ENCODE measurements around the gene RHOB. TPM values are rescaled to one million over a fixed set of nuclear protein-coding genes. Genes with fewer than 3 reads are reported as not detected.

RHOB gene
- total RNA-seq, 4 donors from 2014 or later, result 1,356 to 1,875 (median 1,699) TPM

DNA sequence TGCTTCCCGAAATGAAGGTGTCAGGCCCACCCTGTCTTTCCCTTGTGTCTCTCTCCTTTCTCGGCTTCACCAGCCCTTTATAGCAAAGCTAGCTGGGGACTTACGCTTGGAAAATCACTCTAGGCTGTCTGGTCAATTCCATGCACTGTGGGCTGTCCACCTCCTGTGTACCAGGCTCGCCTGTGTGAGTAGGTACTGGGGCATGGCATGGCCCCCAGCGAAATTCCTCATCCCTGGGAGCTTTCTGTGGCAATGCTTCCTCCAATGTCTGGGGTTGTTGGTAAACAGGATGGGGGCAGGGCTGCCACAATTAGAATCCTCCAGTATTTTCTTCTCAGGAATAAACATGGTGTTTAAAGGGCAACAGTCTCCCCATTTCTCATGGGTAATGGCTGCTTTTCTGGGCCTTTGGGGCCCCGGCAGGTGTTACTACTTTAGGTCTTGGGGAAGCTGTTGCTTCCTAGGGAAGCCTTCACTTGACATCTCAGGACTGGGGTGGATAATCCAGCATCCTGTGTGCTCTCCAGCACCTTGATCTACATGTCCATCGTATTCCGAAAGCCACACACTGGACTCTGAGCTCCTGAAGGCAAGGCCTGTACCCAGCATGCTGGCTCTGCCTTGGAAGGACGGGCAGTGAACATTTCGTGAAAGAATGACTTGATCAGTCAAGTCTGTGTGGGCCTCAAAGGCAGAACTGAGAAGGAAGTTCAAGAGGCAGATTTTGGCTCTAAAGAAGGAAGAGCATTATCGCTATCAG lies 21.1 kb downstream of the RHOB start:
- H3K9me3 ChIP-seq, result no peaks in the 10 kb centered on the region
- no peak overlapping the region for H3K27ac ChIP-seq
- WGBS, 2 donors, result 90 to 94% methylated on average over 11 of the region's 11 CpGs
- no peak for DNase-seq (ENCODE audit: low spot score in 2 of 2)
- peaks cover 0 to 15% (median 0%) of the 10 kb centered on the region in 4 donors for H3K4me1 ChIP-seq
- H3K27me3 ChIP-seq, result no peaks in the 10 kb centered on the region
- H3K4me3 ChIP-seq, result no peak overlapping the region
- H3K36me3 ChIP-seq, result no peaks in the 10 kb centered on the region
- TF ChIP-seq, protein P1, sequence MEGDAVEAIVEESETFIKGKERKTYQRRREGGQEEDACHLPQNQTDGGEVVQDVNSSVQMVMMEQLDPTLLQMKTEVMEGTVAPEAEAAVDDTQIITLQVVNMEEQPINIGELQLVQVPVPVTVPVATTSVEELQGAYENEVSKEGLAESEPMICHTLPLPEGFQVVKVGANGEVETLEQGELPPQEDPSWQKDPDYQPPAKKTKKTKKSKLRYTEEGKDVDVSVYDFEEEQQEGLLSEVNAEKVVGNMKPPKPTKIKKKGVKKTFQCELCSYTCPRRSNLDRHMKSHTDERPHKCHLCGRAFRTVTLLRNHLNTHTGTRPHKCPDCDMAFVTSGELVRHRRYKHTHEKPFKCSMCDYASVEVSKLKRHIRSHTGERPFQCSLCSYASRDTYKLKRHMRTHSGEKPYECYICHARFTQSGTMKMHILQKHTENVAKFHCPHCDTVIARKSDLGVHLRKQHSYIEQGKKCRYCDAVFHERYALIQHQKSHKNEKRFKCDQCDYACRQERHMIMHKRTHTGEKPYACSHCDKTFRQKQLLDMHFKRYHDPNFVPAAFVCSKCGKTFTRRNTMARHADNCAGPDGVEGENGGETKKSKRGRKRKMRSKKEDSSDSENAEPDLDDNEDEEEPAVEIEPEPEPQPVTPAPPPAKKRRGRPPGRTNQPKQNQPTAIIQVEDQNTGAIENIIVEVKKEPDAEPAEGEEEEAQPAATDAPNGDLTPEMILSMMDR (IDR thresholded peaks at IDR 0.05), result no peak
- TF ChIP-seq POLR2A (IDR thresholded peaks at IDR 0.05), result no peak
- TF ChIP-seq EP300 (IDR thresholded peaks at IDR 0.05), result no peak

DNA sequence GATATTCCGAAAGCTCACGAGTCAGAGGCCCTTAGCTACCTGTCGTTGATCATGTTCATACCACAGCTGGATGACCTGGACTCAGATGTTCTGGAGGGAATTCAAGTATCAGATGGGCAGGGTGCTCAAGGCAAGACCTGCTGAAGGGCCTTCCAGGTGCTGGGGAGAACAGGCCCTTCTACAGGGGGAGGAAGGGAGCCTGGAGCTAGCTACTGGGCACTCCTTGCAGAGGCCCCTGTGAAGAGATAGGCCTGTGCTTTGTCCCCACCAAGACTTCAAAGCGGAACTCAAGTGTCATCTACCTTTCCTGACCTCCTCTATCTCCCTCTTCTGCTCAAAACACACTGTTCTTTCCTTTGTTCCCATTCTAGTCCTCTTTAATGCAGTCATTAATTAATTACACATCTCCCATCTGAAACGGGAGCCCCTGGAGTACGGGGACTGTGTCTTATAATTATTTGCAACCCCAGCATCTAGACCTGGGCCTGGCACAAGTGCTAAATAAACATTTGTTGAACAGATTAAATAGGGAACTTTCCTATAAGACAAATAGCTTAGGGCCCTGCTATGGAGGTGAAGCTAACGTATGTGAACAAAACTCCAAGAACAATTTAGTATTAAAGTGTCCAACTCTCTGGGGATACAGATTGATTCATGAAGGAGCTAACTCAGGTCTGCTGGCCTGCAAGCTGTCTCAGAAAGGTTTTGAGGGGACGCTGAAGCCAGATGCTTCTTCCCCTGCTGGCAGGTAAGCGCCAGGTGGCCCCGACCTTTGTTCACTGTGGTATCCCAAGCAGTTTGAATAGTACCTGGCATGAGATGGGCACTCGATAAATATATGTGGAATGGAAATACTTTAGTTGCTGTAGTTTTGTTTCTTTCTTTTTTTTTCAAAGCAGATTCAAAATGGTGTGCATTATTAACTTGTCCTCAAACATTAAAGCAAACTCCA lies 22.0 kb downstream of the RHOB start:
- TF ChIP-seq, protein P1 (IDR thresholded peaks at IDR 0.05), result no peak
- no peak for TF ChIP-seq EP300 (IDR thresholded peaks at IDR 0.05)
- no peak for TF ChIP-seq POLR2A (IDR thresholded peaks at IDR 0.05)
- Histone ChIP-seq H3K9me3 (no peaks in the 10 kb centered on the region), H3K27me3 (no peaks in the 10 kb centered on the region), H3K4me3 (no peak overlapping the region), H3K36me3 (no peaks in the 10 kb centered on the region), H3K4me1 (peaks cover 0 to 16% (median 0%) of the 10 kb centered on the region in 4 donors), H3K27ac (no peak overlapping the region)
- no peak for DNase-seq (ENCODE audit: low spot score in 2 of 2)
- WGBS, 2 donors, result 87 to 92% methylated on average over 11 of the region's 11 CpGs

DNA sequence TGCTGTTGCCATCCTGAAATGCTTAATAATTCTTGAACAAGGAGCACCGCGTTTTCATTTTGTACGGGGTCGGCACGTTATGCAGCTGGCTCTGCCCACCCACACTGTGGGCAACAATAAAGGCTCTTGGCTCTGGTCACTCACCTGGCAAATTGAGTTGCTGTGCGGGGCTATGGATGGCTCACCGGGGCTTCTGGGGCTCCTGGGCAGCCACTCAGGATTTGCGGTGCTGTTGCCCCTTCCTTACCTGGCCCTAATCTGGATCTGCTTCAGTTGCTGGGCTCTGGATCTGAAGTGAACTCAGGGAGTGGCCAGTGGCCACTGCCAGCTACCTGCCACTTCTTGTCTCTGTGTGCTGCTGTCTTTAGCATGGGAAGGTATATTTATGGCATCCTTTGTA lies 22.7 kb downstream of the RHOB start:
- peaks cover 0 to 23% (median 0%) of the 10 kb centered on the region in 4 donors for H3K4me1 ChIP-seq
- H3K36me3 ChIP-seq, result no peaks in the 10 kb centered on the region
- WGBS, 2 donors, result 89 to 97% methylated on average over 8 of the region's 8 CpGs
- DNase-seq (ENCODE audit: low spot score in 2 of 2), result no peak
- H3K27me3 ChIP-seq, result no peaks in the 10 kb centered on the region
- TF ChIP-seq, protein P1 (IDR thresholded peaks at IDR 0.05), result no peak
- TF ChIP-seq POLR2A (IDR thresholded peaks at IDR 0.05), result no peak
- no peak for TF ChIP-seq EP300 (IDR thresholded peaks at IDR 0.05)
- no peak overlapping the region for H3K27ac ChIP-seq
- H3K4me3 ChIP-seq, result no peak overlapping the region
- no peaks in the 10 kb centered on the region for H3K9me3 ChIP-seq

GRCh38 chr2:20470211-20470610 lies 23.3 kb downstream of the RHOB start:
- Histone ChIP-seq H3K36me3 (no peaks in the 10 kb centered on the region), H3K4me1 (peaks cover 0 to 29% (median 0%) of the 10 kb centered on the region in 4 donors), H3K27me3 (no peaks in the 10 kb centered on the region), H3K4me3 (no peak overlapping the region), H3K9me3 (no peaks in the 10 kb centered on the region), H3K27ac (no peak overlapping the region)
- TF ChIP-seq, protein P1 (IDR thresholded peaks at IDR 0.05), result no peak
- TF ChIP-seq POLR2A (IDR thresholded peaks at IDR 0.05) (no peak), EP300 (IDR thresholded peaks at IDR 0.05) (no peak)
- DNase-seq (ENCODE audit: low spot score in 2 of 2), result no peak
- 79 to 81% methylated on average over 6 of the region's 6 CpGs for WGBS, 2 donors

All from tibial nerve (tissue), 4 donors.